ENCODE measurements around the gene KRTCAP2.
A peak's percentile ranks its signal among the peaks of the same experiment; 100 is the strongest.

Gene KRTCAP2

DNA sequence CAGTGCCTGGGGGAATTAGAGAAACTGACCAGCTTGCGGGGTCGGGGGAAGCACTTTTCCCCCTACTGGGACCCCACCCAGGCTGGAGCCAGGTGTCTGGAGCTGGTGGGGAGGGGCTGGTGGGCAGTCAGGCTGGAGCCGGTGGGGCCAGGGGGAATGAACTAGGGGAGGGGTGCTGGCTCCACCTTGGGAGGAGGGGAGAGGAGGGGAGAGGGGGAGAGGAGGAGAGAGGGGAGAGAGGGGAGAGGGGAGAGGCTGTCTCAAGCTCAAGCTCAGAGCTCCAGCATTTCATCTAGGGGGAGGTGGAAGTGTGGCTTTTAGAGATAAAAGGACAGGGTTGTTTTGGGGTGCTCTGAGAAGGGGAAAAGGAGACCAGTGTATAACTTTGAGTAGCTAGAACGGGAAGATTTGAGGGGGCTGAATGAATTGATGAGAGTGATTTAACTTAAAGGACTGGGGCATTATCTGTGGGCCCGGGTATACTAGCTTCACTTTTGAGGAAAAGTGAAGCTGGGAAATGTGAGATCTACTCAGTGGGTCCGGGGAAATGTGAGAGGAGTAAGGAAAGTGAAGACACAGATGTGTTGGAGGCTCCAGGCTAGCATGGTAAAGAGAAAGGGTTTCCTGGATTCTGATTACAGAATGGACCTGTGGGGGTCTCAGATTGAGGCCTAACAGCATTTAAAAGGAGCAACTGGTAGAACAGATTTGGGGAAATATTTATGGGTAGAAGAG is 42.7 kb downstream of the KRTCAP2 start:
- H3K4me3 ChIP-seq (ENCODE audit: low read length), result no peak overlapping the region
- no peak for TF ChIP-seq CTCF (conservative IDR thresholded peaks at IDR 0.05; ENCODE audit: low read length)
- DNase-seq (ENCODE audit: low read depth), result no peak

GRCh38 chr1:155128755-155129473 is 44.2 kb downstream of the KRTCAP2 start:
- no peak overlapping the region for H3K4me3 ChIP-seq (ENCODE audit: low read length)
- no peak for TF ChIP-seq CTCF (conservative IDR thresholded peaks at IDR 0.05; ENCODE audit: low read length)
- DNase-seq (ENCODE audit: low read depth), result no peak

DNA sequence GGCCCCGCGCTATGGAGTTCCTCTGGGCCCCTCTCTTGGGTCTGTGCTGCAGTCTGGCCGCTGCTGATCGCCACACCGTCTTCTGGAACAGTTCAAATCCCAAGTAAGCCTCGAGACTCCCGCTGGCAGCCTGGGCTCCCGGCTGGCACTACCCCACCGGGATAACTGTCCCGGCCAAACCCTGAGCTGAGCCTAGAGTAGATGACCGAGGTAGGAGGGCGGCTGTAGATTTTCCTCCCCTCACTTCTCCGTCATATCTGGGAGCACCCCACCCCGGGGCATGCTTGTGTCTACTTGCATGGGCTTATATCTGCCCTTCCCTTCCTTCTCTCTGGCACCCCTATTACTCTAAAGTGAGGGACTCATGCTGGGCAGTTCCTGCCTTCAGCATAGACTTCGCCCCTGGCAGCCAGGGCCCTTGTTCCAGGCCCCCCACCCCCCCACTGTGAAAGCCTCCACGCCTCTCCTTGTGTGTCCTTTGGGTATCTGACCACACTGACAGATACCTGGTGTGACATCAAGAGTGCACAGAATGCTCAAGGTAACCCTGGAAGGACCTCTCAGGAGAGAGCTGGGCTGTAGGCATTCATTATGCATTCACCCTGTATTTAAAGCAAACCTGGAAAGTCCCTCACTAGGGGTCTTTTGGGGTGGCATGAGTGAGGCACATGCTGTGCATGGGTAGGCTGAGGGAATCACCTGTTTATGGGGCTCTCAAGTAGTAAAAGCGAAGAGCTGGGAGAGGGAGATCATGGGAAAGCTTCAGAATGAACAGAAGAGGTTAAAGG is 44.9 kb downstream of the KRTCAP2 start:
- H3K4me3 ChIP-seq (ENCODE audit: low read length), result peak overlapping the region; percentile 48
- TF ChIP-seq CTCF (conservative IDR thresholded peaks at IDR 0.05; ENCODE audit: low read length), result no peak
- DNase-seq (ENCODE audit: low read depth), result no peak

GRCh38 chr1:155127105-155127966 is 45.8 kb downstream of the KRTCAP2 start, which contains the start of gene EFNA1:
EFNA1 (plus strand) TSS chr1:155127876; CDS start chr1:155127978, 102 bp downstream.
- no peak for TF ChIP-seq CTCF (conservative IDR thresholded peaks at IDR 0.05; ENCODE audit: low read length)
- H3K4me3 ChIP-seq (ENCODE audit: low read length), result peak within 1 kb of the TSS; percentile 50
- peak; percentile 16 for DNase-seq (ENCODE audit: low read depth)

GRCh38 chr1:155126556-155127104 is 46.5 kb downstream of the KRTCAP2 start:
- TF ChIP-seq CTCF (conservative IDR thresholded peaks at IDR 0.05; ENCODE audit: low read length), result no peak
- peak; percentile 14 for DNase-seq (ENCODE audit: low read depth)
- H3K4me3 ChIP-seq (ENCODE audit: low read length), result peak overlapping the region; percentile 17; the same call in 1 of the 2 replicates

DNA sequence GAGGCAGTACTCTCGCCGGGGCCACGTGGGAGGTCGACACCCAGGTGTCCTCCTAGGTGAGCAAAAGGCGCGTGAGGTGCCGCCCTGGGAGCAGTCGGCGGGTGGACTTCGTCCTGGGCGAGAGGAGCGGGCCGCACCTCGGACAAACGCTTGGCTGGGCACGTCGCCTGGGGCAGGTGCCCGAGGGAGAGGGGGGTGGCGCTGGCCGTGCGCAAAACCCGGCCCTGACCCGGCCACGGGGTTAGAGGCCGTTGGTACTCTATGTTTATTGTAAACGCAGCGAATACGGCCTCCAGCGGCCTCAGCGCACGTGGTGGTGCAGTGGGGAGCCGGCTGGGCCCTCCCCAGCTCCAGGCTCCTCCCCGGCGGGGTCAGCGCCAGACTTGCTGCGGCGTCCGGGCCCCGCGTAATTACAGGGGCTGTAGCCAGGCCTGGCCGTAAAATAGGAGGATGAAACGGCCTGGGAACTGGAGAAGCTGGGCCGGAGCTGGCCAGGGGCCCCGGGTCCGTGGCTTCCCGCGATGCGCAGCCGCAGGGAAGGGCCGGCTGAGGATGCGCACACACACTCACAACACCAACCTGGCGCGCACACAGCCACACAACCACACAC is 47.1 kb downstream of the KRTCAP2 start:
- 0 out of 2 replicates have a peak overlapping the region, but pooled peaks have one; percentile 17 for H3K4me3 ChIP-seq (ENCODE audit: low read length)
- TF ChIP-seq CTCF (conservative IDR thresholded peaks at IDR 0.05; ENCODE audit: low read length), result no peak
- DNase-seq (ENCODE audit: low read depth), result peak; percentile 3
